HL-60 (cell line): Measurements from ENCODE around the gene RBM33.

Source experiments
- CTCF ChIP-seq: IDR thresholded peaks from one replicate; pipeline ENCODE4 v1.5.1; 2011; ENCODE audit warnings: low read length, control low read depth, inconsistent platforms; ENCODE audit not compliant: insufficient read depth
- SPI1 ChIP-seq: IDR thresholded peaks from 2 replicates; pipeline ENCODE4 v1.6.1; 2012; ENCODE audit warnings: low read depth, mild to moderate bottlenecking, borderline replicate concordance

DNA sequence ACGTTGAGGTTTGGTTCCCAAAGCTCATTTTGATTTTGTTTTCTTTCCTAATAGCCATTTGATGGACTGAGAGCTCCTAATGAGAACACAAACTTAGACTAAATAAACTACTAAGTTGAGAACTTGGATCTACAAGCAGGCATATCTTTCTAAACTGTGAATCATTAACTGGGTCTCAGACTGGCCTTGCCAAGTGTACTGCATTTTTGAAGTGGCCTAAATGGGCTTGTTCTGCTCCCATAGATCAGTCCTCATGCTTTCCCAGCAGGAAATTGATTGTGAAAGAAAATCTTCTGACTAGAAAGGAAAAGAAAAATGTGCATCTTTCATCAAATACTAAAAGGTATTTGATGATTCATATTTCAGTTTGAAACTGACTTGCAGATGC, 46.7 kb upstream of the RBM33 start:
- TF ChIP-seq CTCF: no peak
- no peak for TF ChIP-seq SPI1
